Breast epithelium (tissue), 3 donors: ENCODE measurements around the gene C2orf49.

Experiments
- CTCF ChIP-seq, 3 donors: fragments of 450-650 bp; IDR thresholded peaks; one replicate each; pipeline ENCODE4 v1.5.1; 2016 to 2017; ENCODE audit warnings: antibody characterized with exemption in 3 of 3, mild to moderate bottlenecking in 3 of 3, moderate library complexity in 3 of 3
- POLR2AphosphoS5 ChIP-seq, 3 donors: sonication (generic); formaldehyde crosslinking; IDR thresholded peaks; one replicate each; pipeline ENCODE4 v1.6.1; 2017; ENCODE audit warnings: antibody characterized with exemption in 3 of 3

DNA sequence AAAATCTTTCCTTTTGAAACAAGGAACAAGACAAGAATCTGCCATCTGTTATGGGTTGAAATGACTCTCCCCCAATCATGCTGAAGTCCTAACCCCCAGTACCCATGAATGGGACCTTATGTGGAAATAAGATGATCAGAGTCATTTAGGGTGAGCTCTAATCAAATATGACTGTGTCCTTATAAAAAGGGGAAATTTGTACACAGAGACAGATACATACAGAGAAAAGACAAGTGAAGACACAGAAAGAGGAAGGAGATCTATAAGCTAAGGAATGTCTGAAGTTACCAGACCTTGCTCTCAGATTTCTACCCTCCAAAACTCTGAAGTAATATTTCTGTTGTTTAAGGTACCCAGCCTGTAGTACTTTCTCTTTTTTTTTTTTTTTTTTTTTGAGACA lies 23.5 kb upstream of the C2orf49 start:
- TF ChIP-seq CTCF (IDR thresholded peaks at IDR 0.05) (no peak), POLR2AphosphoS5 (IDR thresholded peaks at IDR 0.05) (no peak)
